GM04503 (cell line): ENCODE results near the gene PRICKLE1.

Experiments
- DNase-seq: peaks from one replicate; pipeline ENCODE4 v3.0.0-alpha.2; 2012; ENCODE audit warnings: low read depth

Gene PRICKLE1

DNA sequence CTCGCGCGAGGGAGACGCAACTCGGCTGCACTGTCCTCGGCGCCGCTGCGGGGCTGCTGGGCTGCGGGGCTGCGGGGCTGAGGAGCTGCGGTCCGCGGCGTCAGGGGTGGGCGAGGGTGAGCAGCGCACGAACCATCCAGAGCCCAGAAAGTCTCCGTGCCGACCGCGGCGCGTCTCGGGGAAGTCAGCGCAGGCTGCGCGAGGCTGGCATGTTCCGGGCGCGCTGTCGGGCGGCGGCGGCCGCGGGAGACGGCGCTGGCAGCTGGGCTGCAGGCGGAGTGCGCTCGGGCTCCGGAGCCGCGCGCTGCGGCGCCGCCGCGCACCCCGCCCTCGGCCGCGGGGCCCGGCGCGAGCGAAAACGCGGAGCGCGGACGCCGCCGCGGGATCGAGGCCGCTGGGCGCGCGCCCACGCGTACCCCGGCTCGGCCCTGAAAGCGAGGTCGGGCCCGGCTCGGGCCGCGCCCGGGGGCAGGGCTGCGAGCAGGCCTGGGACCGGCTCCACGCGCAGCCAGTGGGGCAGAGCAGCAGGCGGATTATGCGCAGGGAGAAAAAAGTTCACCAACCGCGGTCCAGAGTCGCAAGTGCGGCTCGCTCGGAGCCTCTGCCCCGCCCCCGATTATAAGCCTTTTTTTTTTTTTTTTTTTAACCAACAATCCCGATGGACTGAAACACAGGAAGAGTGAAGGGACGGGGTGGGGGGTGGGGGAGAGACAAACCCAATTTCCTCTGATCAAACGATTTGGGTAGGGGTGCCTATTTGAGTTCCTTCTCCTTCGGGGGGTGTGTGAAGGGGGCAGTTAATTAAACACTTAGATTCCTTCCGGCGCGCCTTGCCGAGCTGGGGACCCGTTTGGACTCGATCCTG, at the start of gene PRICKLE1:
Gene PRICKLE1, minus strand, starts transcription at position 282 of the 865 bp plus-strand sequence. CDS start 117,230 bp downstream, outside the sequence.
- no peak for DNase-seq

DNA sequence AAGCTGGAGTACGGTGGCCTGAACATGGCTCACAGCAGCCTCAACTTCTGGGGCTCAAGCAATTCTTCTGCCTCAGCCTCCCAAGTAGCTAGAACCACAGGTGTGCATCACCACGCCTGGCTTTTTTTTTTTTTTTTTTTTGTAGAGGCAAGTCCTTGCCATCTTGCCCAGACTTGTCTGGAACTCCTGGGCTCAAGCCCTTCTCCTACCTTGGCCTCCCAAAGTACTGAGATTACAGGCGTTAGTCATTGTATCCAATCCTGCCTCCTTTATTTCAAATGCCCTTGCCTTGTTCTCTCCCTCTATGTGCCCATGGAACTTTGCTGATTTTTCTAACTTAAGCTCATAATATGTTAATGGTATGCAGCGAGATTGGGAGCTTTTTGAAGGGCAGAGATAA, 49.2 kb upstream of the PRICKLE1 start:
- no peak for DNase-seq

DNA sequence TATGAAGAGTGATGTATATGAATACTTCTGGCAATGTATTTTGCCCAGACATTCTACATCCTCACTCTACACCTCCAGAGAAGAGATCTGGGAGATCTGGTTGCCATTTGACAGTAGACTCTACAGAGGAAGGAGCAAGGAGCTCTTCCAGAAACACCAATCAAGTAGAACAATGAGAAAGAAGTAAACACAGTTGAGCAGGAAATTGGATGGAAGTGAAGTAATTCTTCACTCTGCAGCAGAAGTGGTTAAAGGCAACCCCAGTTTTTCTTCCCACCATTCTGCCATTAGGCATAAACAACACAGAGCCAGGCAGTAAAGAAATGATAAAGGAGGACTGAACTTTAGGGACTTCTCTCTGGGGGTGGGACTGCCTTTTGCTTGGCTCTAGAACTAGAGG, 48.5 kb upstream of the PRICKLE1 start:
- DNase-seq, result no peak

GRCh38 chr12:42636993-42637392, 47.4 kb upstream of the PRICKLE1 start:
- no peak for DNase-seq

GRCh38 chr12:42633594-42633993, 44.0 kb upstream of the PRICKLE1 start:
- no peak for DNase-seq

GRCh38 chr12:42631513-42631912, 42.0 kb upstream of the PRICKLE1 start:
- DNase-seq, result no peak

GRCh38 chr12:42630314-42630713, 40.8 kb upstream of the PRICKLE1 start:
- no peak for DNase-seq

DNA sequence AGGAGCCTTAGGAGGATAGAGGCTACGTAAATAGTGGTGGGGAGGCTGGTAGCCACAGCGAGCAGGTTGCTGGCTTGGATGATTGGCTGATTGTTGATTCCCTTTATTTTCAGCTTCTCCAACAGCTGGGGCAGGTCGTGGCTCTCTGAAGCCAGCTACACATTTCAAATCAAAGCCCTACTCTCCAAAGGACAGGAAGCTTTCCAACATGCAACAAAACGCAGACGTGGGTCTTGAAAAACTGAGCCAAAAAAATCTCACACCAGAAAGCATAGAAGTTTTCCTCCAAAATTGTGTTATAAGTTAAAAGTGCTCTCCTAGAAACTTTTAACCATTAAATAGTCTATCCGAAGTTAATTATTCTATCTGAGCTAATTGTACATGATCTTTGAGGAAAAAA, 37.6 kb upstream of the PRICKLE1 start:
- DNase-seq, result no peak

DNA sequence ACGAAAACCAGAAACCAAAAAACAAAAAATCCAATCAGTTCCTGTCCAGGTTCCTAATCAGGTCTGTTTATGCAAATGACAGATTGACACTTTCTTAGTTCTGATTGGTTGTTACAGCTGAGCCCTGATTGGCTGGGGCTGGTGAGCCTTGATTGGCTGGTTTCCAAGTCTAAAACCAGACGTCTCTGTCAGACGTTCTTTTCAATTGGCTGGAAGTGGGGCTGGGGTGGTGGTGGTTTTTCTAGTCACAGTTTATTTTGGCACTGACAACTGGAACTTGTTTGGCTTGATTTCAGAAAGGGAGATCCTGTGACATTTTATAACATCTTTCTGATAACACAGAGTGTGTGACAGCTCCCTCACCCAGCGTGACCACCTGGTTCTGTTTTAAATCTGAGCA, 36.1 kb upstream of the PRICKLE1 start:
- no peak for DNase-seq

DNA sequence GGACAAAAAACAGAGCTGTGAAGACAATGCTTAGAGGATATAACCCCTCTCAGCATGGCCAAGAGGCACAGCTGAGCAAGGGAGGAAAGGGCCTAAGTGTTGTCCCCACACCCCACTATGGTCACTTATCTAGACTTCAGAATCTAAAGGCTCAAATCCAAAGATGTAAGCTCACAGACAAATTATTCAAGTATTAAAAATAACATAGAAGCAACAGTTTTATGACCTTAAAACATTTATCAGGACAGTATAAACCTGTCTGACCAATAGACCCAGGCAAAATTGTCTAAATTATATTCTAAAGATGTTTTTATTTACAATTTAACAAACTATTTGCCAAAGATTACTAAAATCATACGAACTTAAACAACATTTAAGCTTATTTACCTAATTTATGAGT, 28.1 kb upstream of the PRICKLE1 start:
- DNase-seq, result no peak

GRCh38 chr12:42615006-42615405, 25.5 kb upstream of the PRICKLE1 start:
- no peak for DNase-seq

- no peak for DNase-seq
Measured at GRCh38 chr12:42612231-42612613, 22.7 kb upstream of the PRICKLE1 start.

- DNase-seq, result no peak
Measured at GRCh38 chr12:42611571-42612230, 22.2 kb upstream of the PRICKLE1 start.

DNA sequence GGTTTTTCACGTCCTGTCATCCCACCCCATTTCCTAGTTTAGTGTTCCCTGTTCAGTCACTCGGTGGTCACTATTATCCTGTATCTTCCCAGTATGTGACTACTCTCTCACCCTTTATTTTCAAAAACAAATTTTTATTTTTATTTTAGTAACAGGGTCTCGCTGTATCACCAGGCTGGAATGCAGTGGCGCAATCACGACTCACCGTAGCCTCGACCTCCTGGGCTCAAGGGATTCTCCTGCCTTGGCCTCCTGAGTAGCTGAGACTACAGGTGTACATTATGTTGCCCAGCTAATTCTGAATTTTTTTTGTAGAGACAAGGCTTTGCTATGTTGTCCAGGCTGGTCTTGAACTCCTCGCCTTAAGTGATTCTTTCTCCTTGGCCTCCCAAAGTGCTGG, 20.1 kb upstream of the PRICKLE1 start:
- no peak for DNase-seq

DNA sequence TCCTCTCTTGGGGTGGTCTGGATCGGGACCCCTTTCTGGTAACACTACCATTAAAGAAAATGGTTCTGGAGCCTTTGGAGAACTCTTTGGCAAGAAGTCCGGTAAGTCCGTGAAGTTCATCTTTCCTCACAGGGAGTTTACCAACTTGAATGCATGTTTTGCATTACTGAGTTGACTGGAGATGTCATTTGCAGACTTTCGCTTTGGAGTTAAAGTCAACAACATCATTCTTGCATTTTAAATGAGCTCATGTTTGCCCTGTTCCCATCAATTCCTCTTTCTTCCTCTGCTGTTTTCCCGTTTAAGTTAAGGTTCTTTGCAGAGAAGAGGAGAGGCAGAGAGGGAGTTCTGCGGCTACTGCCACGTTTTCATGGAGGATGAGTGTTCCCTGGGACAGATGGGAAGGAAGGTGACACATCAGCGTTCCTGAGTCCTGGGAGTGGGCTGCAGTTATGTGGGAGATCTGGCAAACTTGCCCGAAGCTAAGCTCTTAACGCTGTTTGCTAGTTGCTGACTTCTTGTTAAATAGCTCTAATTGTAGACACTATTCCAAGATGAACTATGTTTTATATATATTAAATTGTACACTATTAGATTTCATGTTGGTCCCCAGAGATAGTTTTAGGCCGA, 18.8 kb upstream of the PRICKLE1 start:
- no peak for DNase-seq

DNA sequence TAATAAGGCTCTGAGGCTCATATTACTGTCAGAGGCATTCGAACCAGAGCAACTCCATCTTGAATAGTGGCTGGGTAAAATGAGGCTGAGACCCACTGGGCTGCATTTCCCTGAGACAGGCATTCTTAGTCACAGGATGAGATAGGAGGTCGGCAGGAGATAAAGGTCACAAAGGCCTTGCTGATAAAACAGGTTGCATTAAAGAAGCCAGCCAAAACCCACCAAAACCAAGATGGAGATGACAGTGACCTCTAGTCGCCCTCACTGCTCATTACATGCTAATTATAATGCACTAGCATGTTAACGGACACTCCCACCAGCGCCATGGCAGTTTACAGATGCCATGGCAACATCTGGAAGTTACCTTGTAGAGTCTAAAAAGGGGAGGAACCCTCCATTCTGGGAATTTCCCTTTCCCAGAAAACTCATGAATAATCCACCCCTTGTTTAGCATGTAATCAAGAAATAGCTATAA, 18.1 kb upstream of the PRICKLE1 start:
- no peak for DNase-seq

DNA sequence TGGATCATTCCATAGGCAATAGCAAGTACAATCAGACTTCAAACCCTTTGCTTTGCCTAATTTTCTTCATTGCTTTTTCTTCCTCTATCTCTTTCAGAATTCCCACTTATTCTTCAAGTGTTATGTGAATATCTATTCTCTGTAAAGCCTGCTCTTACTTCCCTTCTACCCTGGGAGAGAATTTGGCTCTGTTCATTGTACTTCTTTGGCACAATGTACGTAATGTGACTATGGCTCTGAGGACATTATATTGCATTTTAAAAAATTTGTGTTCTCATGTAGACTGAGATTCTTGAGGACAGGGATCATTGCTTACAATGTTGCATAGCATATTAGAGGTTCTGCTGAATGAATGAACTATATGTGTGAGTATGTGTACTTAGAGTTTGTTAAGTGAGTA, 16.9 kb upstream of the PRICKLE1 start:
- no peak for DNase-seq

- no peak for DNase-seq
Measured at GRCh38 chr12:42605685-42606084, 16.1 kb upstream of the PRICKLE1 start.

DNA sequence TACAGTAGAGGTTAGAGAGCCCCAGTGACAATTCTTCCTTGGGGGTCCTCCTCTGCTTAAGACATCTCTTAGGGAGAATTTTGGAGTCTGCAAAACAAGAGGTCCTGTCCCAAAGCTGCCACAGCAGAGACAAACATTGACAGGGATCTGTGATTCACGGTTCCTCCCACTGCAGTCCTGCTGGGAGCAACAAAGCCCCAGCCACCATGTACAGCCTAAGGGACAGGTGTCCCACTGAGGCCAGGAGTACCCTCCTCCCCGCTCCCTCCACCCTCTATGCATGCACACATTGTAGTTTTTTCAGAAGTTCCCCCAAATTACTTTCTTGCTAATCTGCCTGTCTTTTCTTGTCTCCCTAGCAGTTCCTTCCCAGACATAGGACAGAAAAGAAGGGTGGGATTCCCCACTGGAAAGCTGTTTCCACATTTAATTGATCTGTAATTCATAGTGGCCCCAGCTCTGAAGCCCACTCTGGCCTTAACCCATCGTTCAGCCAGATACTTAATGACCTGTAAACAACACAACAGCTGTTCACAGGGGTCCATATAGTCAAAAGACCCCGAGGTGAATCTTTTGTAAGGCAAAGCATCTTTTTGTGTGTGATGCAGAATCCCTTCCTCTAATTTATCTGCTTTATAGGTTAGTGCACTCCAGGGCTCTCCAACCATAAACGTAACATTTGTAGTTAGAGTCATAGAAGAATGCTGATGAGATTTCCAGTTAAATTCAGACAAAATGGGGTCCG, 13.9 kb upstream of the PRICKLE1 start:
- no peak for DNase-seq

- no peak for DNase-seq
Measured at GRCh38 chr12:42593874-42594273, 4.3 kb upstream of the PRICKLE1 start.

DNA sequence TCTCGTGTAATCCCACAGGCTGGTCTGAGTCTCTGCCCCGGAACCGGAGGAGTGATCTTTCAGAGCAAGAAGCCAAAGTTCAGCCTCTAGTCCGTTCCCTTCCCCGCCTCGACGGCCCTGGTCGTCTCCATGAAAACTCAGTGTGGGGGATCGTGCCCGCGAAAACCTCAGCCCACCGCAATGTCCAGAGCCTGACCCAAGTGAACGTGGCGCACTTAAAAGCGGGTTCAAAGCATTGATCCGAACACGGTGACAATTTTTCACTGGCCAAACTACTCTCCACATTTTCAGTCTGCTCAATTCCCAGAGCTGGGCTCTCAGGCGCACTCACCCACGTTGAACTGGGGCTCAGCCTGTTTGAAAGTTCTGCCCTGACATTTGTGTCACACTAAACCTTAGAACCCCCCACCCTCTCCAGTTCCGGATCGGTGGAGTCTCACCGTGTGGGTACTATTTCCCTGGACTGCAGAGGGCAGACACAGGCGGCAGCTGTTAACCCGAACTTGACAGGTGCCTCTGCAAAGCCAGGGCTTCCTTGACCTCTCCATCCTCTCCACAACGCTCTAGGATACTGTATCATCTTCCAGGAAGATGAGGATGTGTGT, 886 bp upstream of the PRICKLE1 start:
- no peak for DNase-seq
